ENCODE measurements around the gene OPCML.

Gene OPCML

DNA sequence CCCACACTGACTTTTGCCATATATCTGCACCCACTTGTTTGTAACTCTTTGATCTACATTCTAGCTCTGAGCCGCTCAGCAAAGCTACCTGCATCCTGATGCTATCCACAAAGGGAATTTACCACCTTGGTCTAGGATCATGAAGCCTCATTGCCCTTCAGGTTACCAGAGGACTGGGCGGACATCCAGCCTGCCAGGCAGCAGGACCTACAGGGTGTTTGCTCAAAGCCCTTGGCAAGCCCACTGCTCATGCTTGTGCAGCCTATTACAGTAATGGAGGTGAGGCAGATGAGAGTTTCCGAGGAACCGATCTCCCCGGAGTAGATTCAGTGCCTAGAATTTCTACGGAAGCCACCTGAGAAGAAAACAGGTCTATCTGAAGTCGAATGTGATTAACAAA, 417.2 kb downstream of the OPCML start:
- no peak for DNase-seq

DNA sequence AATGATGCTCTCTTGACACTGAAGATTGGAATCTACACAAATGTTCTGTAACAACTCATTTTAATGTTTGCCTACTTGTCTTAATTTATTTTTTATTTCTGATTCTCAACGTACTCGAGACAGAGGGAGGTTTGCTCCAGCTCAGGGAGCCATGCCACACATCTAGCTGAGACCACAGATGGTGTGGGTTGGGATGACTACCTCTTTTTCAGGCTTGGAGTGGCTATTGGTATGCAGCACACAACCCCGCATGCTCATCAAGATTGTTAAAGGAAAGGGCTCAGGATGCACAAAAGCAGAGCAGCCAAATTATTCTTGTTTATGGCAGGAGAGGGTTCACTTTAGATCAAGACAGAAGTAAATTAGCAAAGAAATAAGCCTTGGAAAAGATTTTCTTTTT, 424.5 kb downstream of the OPCML start:
- no peak for DNase-seq

DNA sequence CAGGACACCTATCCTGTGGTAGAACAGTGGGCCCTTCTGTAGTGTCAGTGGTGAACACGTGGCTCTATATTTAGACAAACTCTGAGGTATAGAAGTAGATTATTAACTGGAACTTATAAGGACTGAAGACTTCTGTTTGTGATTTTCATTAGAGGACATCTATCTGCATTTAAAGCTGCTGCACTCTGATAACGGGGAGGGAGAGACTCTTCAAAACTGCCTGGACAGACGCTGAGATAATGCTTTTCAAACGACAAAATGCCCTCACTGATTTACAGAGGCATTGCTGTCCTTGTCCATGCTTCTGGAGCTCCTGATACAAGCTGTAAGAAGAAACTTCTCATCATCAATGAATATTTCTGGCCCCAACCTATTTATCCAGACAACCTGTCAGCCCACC, 425.2 kb downstream of the OPCML start:
- no peak for DNase-seq

- no peak for DNase-seq
Observed at GRCh38 chr11:133106417-133106816, 425.9 kb downstream of the OPCML start.

DNA sequence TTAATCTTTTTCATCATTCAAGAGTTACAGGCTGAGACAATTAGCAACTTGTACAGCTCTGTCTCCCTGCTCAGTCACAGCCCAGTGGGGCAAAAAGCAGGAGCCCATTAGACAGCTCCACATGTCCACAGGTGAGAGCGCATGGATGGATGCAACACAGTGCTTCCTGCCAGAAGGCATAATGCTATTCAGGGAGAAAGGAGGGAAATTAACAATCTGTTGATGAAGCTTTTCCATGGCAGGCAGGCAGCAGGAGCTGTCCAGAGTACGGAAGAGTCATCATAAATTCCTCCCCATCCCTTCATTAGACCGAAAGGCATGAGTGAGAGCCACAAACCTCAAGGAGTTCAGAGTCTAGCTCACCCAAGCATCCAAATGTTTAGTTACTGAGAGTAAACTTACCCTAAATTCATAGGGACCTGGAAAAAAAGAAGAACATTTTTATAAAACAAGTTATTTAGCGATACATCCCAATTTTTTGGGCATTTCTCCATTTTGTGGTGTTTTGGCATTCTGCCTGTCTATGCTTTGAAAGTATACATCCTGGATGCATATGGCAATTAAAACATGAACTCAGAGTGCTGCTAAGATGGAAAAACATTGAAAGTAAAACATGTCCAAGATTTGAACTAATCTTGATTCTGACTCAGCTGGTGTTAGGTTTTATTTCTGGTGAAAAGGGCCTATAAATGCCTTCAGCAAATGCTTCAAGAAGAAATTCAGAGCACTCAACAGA, 428.1 kb downstream of the OPCML start:
- no peak for DNase-seq

GRCh38 chr11:133096981-133097380, 435.3 kb downstream of the OPCML start:
- DNase-seq = no peak

DNA sequence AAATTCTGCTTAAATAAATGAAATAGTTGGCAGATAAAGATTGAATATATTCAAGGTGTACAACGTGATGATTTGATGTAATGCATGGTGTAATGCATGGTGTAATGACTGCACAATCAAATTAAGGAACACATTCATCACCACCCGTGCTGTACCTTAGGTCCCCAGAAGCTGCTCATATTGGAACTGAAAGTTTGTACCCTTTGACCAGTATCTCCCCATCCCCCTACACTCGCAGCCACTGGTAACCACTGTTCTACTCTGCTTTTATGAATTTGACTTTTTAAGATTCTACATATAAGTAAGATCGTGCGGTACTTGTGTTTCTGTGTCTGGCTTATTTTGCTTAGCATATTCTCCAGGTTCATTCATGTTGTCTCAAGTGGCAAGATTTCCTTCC, 445.8 kb downstream of the OPCML start:
- DNase-seq = no peak

DNA sequence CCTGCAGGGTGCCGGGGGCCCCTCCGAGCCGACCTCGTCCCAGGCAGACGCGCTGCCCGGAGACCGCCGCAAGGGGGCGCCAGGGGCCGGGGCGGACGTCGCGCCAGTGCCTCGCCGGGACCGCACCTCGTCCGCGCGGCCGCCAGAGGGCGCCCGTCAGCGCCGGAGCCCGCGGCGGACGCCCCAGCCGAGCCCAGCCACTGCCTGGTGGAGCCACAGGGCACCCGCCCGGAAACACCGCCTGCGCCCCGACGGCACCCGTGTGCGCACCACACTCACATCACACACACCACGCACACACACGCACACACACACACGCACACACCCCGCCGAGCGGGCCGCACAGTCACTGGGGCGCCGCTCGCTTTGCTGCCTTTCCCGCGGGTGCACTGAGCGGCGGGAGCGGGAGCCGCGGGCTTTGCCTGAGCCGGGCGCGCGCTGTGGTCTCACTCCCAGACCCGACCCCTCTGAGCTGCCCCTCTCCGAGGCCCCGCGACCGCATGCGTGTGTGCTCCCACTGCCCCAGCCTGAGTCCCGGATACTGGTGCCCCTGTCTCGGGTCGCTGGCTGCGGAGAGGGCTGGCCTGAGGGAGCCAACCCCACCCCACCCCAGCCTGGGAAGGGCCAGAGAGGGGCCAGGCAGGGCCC, 449.3 kb downstream of the OPCML start:
- no peak for DNase-seq

GRCh38 chr11:133082453-133082781, 449.9 kb downstream of the OPCML start:
- no peak for DNase-seq

DNA sequence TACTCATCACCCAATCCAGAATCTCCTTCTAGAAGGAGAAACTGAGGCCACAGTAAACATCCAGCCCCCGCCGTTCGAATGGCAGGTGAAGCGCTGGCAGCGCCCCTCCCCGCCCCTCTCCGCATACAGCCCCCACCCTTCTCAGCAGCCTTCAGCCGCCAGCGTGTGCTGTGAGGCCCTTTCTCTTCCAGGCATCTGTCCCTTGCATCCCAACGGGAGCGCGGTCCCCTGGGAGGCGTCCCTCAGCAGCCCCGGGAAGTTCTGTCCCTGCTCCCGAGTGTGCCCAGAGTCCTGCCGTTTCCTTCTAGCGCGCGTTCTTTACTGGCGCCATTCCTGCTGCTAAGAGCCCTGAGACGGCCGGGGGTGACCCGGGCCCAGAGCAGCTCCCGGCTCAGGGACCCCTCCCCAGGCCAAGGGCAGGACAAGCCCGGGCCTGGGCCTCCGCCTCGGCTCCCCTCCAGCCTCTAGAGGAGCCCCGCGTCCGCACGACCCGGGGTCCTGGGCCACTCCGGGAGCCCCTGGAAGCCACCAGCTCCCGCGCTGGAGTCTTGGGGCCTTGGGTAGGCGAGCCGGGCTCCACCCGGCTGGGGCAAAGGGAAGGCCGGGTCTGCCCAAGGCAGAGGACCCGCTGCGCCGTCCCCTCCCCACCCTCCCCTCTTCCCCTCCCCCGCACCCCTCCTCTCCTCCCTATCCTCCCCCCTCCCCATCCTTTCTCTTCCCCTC, 450.4 kb downstream of the OPCML start:
- no peak for DNase-seq

DNA sequence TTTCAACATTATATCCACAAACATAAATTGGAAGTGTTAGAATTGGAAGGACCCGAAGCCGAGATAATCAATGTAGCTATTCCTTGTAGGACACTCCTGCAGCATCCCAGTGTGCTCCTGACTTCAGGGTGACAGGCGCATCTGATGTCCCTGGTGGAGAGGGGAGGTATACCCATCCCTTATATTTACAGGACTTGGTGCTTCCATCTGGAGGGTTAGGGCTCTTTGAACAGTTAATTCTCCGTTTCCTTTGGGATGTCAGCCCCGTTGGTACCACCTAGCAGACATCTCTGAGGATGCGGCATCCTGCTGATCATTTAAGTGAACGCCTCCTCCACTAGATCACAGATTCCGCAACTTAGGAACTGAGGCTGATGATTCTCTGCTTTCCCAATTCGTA, 451.3 kb downstream of the OPCML start:
- DNase-seq = no peak

GRCh38 chr11:133078591-133079404, 453.5 kb downstream of the OPCML start:
- DNase-seq = no peak

DNA sequence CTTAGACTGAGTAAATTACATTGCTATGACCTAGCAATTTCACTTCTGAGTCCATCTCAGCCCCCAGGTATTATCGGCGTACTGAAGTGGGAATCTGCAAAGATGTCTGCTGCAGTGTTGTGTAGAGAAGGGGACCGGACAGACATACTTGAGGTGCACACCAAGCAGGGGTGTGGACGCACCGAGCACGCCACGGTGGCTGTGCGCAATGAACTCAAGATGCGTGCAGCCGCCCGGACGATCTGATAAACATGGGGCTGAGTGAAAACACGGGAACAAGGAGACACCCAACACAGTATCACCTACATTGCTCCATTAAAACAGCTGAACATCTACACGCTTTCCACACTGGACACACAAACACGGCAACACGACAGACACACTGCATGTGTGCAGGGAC, 454.3 kb downstream of the OPCML start:
- no peak for DNase-seq

GRCh38 chr11:133075351-133075750, 456.9 kb downstream of the OPCML start:
- no peak for DNase-seq

DNA sequence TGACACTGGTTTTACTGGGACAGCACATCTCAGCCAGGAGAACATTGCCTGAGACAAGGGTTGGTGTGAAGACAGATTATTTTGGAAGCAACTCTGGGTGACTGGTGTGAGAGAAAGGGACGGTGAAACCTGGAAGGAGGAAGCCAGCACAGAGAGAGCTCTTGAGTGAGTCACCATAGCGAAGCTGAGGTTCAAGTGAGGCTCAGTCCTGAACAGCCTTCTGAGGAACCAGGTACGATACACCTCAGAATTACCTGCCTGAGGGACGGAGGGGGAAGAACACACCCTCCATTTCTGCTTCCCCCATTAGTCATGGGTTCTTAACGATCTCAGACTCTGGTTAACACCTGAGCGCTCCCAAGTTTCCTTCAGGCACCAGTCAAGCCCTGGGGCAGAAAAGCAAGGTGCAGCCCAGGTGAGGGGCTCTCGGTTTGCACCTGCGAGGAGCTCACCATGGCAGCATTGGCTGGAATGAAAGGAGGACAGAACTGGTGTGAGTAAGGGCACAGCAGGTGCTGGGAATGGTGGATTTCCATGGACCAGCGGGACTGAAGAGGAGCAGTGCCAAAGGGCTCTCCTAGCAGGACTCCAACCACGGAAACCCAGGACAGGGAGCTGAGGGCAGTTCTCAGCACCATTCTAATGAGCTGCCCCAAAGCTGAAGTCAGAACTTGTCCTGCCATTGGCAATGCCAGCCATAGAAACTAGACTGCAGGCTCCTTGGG, 459.3 kb downstream of the OPCML start:
- no peak for DNase-seq

GRCh38 chr11:133072378-133072777, 459.9 kb downstream of the OPCML start:
- DNase-seq = no peak

- no peak for DNase-seq
Observed at GRCh38 chr11:133070791-133071190, 461.5 kb downstream of the OPCML start.

- DNase-seq = no peak
Observed at GRCh38 chr11:133070021-133070713, 462.1 kb downstream of the OPCML start.

- no peak for DNase-seq
Observed at GRCh38 chr11:133065847-133066485, 466.3 kb downstream of the OPCML start.

DNA sequence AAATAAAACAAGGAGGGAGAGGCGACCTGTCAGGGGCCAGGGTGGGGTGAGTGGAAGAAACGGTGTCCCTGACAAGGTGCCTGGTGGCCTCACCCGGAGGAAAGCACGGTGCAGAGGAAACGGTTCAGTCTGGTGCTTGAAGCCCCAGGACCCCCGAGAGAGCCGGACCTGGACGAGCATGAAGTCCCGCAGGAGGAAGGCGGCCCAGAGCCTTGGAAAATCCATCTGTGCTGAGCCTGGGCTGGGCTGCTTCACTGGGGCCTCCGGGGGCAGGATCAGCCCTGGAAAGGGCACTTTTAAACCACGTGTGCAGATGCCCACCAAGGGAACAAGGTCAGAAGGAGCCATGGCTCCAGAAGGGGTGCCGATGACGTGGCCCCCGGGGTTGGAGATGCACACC, 467.3 kb downstream of the OPCML start:
- no peak for DNase-seq

GRCh38 chr11:133064152-133064877, 468.0 kb downstream of the OPCML start:
- DNase-seq = peak; percentile 75
